ENCODE results near the gene FARP2.

DNA sequence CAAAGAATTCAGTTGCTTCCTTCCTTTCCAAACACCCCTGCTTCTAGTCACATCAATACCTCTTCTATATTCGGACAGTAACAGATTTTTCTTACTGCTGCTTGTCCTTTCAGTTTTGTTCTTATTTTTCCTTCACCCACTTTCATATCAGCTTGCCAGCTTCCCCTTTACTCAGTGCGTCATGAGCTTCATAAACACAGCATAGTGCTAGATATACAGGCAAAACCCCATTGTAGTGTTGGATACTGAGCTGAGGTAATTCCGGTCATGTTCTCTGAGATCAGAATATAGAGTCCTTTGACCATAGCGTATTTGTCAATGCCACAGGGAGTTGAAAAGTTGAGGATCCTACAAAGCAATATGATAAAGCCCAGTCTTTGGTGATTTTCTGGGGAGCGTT is 2.4 kb downstream of the FARP2 start:
- TF ChIP-seq, protein P1, sequence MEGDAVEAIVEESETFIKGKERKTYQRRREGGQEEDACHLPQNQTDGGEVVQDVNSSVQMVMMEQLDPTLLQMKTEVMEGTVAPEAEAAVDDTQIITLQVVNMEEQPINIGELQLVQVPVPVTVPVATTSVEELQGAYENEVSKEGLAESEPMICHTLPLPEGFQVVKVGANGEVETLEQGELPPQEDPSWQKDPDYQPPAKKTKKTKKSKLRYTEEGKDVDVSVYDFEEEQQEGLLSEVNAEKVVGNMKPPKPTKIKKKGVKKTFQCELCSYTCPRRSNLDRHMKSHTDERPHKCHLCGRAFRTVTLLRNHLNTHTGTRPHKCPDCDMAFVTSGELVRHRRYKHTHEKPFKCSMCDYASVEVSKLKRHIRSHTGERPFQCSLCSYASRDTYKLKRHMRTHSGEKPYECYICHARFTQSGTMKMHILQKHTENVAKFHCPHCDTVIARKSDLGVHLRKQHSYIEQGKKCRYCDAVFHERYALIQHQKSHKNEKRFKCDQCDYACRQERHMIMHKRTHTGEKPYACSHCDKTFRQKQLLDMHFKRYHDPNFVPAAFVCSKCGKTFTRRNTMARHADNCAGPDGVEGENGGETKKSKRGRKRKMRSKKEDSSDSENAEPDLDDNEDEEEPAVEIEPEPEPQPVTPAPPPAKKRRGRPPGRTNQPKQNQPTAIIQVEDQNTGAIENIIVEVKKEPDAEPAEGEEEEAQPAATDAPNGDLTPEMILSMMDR (IDR thresholded peaks at IDR 0.05): no peak
- TF ChIP-seq ZFX (IDR thresholded peaks at IDR 0.05; ENCODE audit: borderline replicate concordance): no peak
